Measurements from ENCODE around the gene DIO2. TPM values are rescaled to one million over a fixed set of nuclear protein-coding genes. Genes with fewer than 3 reads are reported as not detected.

The DIO2 gene
- total and polyA plus RNA-seq, 10 donors: 0.06 to 6.3 (median 0.39) TPM; not detected in 2

- H3K36me3 ChIP-seq: no peaks in the 10 kb centered on the region
- DNase-seq: no peak
- H3K9me3 ChIP-seq: peaks cover 0 to 6% (median 0%) of the 10 kb centered on the region in 8 donors
- intact Hi-C loops (cut with DNase I; ENCODE audit: low total_unique reads): no loop called here
- WGBS, 5 donors: 67 to 86% (median 76%) methylated on average over 6 of the region's 6 CpGs
- no peaks in the 10 kb centered on the region for H3K4me1 ChIP-seq
- TF ChIP-seq POLR2A (IDR thresholded peaks at IDR 0.05): no peak
- TF ChIP-seq POLR2AphosphoS5 (IDR thresholded peaks at IDR 0.05): no peak
- no peak overlapping the region for H3K4me3 ChIP-seq
- no peaks in the 10 kb centered on the region for H3K27me3 ChIP-seq (replicated peaks in 1 of 7)
- H3K27ac ChIP-seq: no peak overlapping the region
Observed at GRCh38 chr14:80167793-80168448, 43.4 kb downstream of the DIO2 start.

- DNase-seq: no peak
- Histone ChIP-seq H3K27me3 (replicated peaks in 1 of 7) (no peaks in the 10 kb centered on the region), H3K9me3 (no peaks in the 10 kb centered on the region), H3K27ac (no peak overlapping the region), H3K4me1 (no peaks in the 10 kb centered on the region), H3K4me3 (no peak overlapping the region), H3K36me3 (no peaks in the 10 kb centered on the region)
- 83 to 90% (median 87%) methylated on average over 9 of the region's 9 CpGs for WGBS, 5 donors
- intact Hi-C loops (cut with DNase I; ENCODE audit: low total_unique reads): no loop called here
- TF ChIP-seq POLR2AphosphoS5 (IDR thresholded peaks at IDR 0.05) (no peak), POLR2A (IDR thresholded peaks at IDR 0.05) (no peak)
- TF ChIP-seq, protein P1, sequence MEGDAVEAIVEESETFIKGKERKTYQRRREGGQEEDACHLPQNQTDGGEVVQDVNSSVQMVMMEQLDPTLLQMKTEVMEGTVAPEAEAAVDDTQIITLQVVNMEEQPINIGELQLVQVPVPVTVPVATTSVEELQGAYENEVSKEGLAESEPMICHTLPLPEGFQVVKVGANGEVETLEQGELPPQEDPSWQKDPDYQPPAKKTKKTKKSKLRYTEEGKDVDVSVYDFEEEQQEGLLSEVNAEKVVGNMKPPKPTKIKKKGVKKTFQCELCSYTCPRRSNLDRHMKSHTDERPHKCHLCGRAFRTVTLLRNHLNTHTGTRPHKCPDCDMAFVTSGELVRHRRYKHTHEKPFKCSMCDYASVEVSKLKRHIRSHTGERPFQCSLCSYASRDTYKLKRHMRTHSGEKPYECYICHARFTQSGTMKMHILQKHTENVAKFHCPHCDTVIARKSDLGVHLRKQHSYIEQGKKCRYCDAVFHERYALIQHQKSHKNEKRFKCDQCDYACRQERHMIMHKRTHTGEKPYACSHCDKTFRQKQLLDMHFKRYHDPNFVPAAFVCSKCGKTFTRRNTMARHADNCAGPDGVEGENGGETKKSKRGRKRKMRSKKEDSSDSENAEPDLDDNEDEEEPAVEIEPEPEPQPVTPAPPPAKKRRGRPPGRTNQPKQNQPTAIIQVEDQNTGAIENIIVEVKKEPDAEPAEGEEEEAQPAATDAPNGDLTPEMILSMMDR (IDR thresholded peaks at IDR 0.05 in 8 of 11, conservative IDR thresholded peaks at IDR 0.05 in 3 of 11): no peak
Observed at GRCh38 chr14:80164991-80165721, 46.1 kb downstream of the DIO2 start.

- Histone ChIP-seq H3K27ac (no peak overlapping the region), H3K36me3 (no peaks in the 10 kb centered on the region), H3K4me3 (no peak overlapping the region), H3K4me1 (no peaks in the 10 kb centered on the region), H3K27me3 (replicated peaks in 1 of 7) (no peaks in the 10 kb centered on the region), H3K9me3 (peaks cover 0 to under 1% (median 0%) of the 10 kb centered on the region in 8 donors)
- 62 to 87% (median 67%) methylated on average over 1 of the region's 1 CpG for WGBS, 5 donors
- TF ChIP-seq POLR2A (IDR thresholded peaks at IDR 0.05): no peak
- no peak for TF ChIP-seq POLR2AphosphoS5 (IDR thresholded peaks at IDR 0.05)
- TF ChIP-seq, protein P1 (IDR thresholded peaks at IDR 0.05 in 8 of 11, conservative IDR thresholded peaks at IDR 0.05 in 3 of 11): no peak
- intact Hi-C loops (cut with DNase I; ENCODE audit: low total_unique reads): no loop called here
- no peak for DNase-seq
Observed at GRCh38 chr14:80152763-80153162, 58.5 kb downstream of the DIO2 start.

- Histone ChIP-seq H3K36me3 (no peaks in the 10 kb centered on the region), H3K4me3 (no peak overlapping the region), H3K27me3 (replicated peaks in 1 of 7) (no peaks in the 10 kb centered on the region), H3K4me1 (no peaks in the 10 kb centered on the region), H3K27ac (no peak overlapping the region), H3K9me3 (peaks cover 0 to 5% (median 0%) of the 10 kb centered on the region in 8 donors)
- no peak for DNase-seq
- intact Hi-C loops (cut with DNase I; ENCODE audit: low total_unique reads): no loop called here
- no peak for TF ChIP-seq POLR2A (IDR thresholded peaks at IDR 0.05)
- TF ChIP-seq, protein P1 (IDR thresholded peaks at IDR 0.05 in 8 of 11, conservative IDR thresholded peaks at IDR 0.05 in 3 of 11): no peak
- TF ChIP-seq POLR2AphosphoS5 (IDR thresholded peaks at IDR 0.05): no peak
Observed at GRCh38 chr14:80152166-80152565, 59.1 kb downstream of the DIO2 start.

Data from spleen (tissue), 11 donors.